Heart left ventricle (tissue), 16 donors: ENCODE measurements around the gene RBBP8. TPM values are rescaled to one million over a fixed set of nuclear protein-coding genes. Genes with fewer than 3 reads are reported as not detected.

ENCODE experiments used
- ATAC-seq, 4 donors: fragments of 200-7000 bp; cut with Tn5 transposase; one replicate each; pipeline ENCODE4 v1.9.1; 2020 to 2022; ENCODE audit warnings: moderate library complexity in 4 of 4, mild to moderate bottlenecking in 3 of 4, moderate number of reproducible peaks in 1 of 4
- DNase-seq, 5 donors: peaks; one replicate each; pipeline ENCODE4 v3.0.0-alpha.2; 2020
- H3K27ac ChIP-seq, 12 donors: fragments of 200-600 bp; sonication (generic) in 4 of 12; one replicate each; pipeline versions ENCODE4 v1.5.0 to v1.8.0; 2016 to 2022; ENCODE audit warnings: mild to moderate bottlenecking in 2 of 12
- H3K27me3 ChIP-seq, 9 donors: fragments of 200-600 bp; sonication (generic) in 2 of 9; one replicate each; pipeline versions ENCODE4 v1.5.1 to v1.8.0; 2016 to 2022; ENCODE audit warnings: mild to moderate bottlenecking in 3 of 9
- H3K36me3 ChIP-seq, 9 donors: fragments of 200-600 bp; sonication (generic) in 2 of 9; one replicate each; pipeline versions ENCODE4 v1.5.0 to v1.8.0; 2018 to 2022; ENCODE audit warnings: mild to moderate bottlenecking in 2 of 9
- H3K4me1 ChIP-seq, 12 donors: fragments of 200-600 bp; sonication (generic) in 4 of 12; one replicate each; pipeline versions ENCODE4 v1.5.0 to v1.8.0; 2016 to 2022; ENCODE audit warnings: mild to moderate bottlenecking in 3 of 12
- H3K4me3 ChIP-seq, 12 donors: fragments of 200-600 bp; sonication (generic) in 4 of 12; one replicate each; pipeline versions ENCODE4 v1.5.0 to v1.8.0; 2017 to 2022; ENCODE audit warnings: mild to moderate bottlenecking in 9 of 12, moderate library complexity in 4 of 12
- H3K9me3 ChIP-seq, 12 donors: fragments of 200-600 bp; sonication (generic) in 4 of 12; one replicate each; pipeline versions ENCODE4 v1.5.0 to v1.8.0; 2016 to 2022; ENCODE audit warnings: mild to moderate bottlenecking in 1 of 12
- POLR2A ChIP-seq, 2 donors: fragments of 450-650 bp; IDR thresholded peaks; one replicate each; pipeline ENCODE4 v1.6.1; 2017; ENCODE audit warnings: antibody characterized with exemption in 2 of 2, mild to moderate bottlenecking in 2 of 2, moderate library complexity in 2 of 2
- WGBS, 4 donors: extraction: QIAGEN DNeasy Blood & Tissue Kit in 2 of 4; methylation state at CpG; one replicate each; pipeline versions ENCODE4 v1.1.5 to v1.1.7; 2013 to 2018; 5-methylcytosine and 5-hydroxymethylcytosine counted together
- intact Hi-C, 10 donors: fragments of 100-400 bp; cut with DNase I; formaldehyde crosslinking; loops; one replicate each; pipeline versions ENCODE4 v1.11.1 to v1.14.2; 2022
- polyA plus RNA-seq, 2 donors: library from polyadenylated mRNA; stranded (reverse); fragments of 200-250 nt; gene quantifications; one replicate each; pipeline ENCODE4 v1.2.3, GENCODE V29; 2013
- total RNA-seq, 9 donors: library from RNA; depleted of rRNA in 2 of 9; stranded (reverse); fragments of >200 nt in 2 of 9; fragmentation: NEBNext Ultra II Directional in 3 of 9; extraction: Animal tissue kit (Norgen Biotek cat#: 25700) in 3 of 9; gene quantifications; one replicate each; pipeline versions ENCODE4 v1.1.0 to v1.2.4, GENCODE V29; 2016 to 2023
- TF ChIP-seq, protein P1 (sequence below), 12 donors: fragments of 200-600 bp; sonication (generic) in 4 of 12; IDR thresholded peaks; one replicate each; pipeline versions ENCODE4 v1.5.0 to v1.8.0; 2018 to 2022; ENCODE audit warnings: antibody characterized with exemption in 12 of 12, mild to moderate bottlenecking in 5 of 12
- donor health status: ischemic (EF 13 %, LVEDD 7.1; RV severe dilation, severe dysfunction).
- donor health status: healthy with polysubstance abuse.
- donor health status: DM: no; HTN: yes; CAD: no.
- donor health status: DM: no; HTN: no; CAD: no.
- donor health status: ischemic (EF 25% LVEDD 6.9; RV normal size, moderate dysfunction).
- donor health status: ischemic (EF 25% LVEDD 5.7; RV mildly dilated, moderate dysfunction).
- donor health status: healthy.
- donor health status: DM: yes; HTN: yes; CAD: no.
- donor health status: ischemic (EF 35%, LVEDD 5.7; RV mildly dilated, moderate dysfunction).
- donor health status: nonischemic (EF 11% LVEDD 7.7; RV severe dilation, severe dysfunction).
- donor health status: DM: yes; HTN: yes; CAD: no.
- donor health status: PGD.
- donor health status: ischemic (EF 29% LVEDD 5.4; RV normal size, mild dysfunction).
- donor health status: nonischemic (EF 23%, LVEDD 6.1; RV moderate dilation, normal function).

Gene RBBP8
- total and polyA plus RNA-seq, 11 donors, result 5.1 to 12.2 (median 8.8) TPM

DNA sequence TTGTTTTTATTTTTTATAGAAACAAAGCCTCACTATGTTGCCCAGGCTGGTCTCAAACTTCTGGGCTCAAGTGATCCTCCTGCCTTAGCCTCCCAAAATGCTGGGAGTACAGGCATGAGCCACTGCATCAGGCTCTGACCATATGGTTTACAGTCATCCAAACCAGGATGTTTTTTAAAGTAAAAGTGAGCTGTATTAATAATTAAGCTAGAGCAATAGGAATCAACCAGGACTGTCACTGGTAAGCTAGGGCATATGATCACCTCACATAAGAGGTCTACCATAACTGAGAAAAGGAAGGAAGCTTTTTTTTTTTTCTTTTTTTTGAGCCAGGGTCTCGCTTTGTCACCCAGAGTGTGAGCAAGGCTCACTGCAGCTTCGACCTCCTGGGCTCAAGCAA is 8.5 kb upstream of the RBBP8 start:
- no peak overlapping the region for H3K27ac ChIP-seq
- no peaks in the 10 kb centered on the region for H3K4me1 ChIP-seq
- ATAC-seq, result no peak
- H3K36me3 ChIP-seq, result no peaks in the 10 kb centered on the region
- no peaks in the 10 kb centered on the region for H3K9me3 ChIP-seq
- intact Hi-C loops, result no loop called here
- TF ChIP-seq, protein P1, sequence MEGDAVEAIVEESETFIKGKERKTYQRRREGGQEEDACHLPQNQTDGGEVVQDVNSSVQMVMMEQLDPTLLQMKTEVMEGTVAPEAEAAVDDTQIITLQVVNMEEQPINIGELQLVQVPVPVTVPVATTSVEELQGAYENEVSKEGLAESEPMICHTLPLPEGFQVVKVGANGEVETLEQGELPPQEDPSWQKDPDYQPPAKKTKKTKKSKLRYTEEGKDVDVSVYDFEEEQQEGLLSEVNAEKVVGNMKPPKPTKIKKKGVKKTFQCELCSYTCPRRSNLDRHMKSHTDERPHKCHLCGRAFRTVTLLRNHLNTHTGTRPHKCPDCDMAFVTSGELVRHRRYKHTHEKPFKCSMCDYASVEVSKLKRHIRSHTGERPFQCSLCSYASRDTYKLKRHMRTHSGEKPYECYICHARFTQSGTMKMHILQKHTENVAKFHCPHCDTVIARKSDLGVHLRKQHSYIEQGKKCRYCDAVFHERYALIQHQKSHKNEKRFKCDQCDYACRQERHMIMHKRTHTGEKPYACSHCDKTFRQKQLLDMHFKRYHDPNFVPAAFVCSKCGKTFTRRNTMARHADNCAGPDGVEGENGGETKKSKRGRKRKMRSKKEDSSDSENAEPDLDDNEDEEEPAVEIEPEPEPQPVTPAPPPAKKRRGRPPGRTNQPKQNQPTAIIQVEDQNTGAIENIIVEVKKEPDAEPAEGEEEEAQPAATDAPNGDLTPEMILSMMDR (IDR thresholded peaks at IDR 0.05), result no peak
- TF ChIP-seq POLR2A (IDR thresholded peaks at IDR 0.05), result no peak
- no peaks in the 10 kb centered on the region for H3K27me3 ChIP-seq
- H3K4me3 ChIP-seq, result no peak overlapping the region
- DNase-seq, result no peak
- 75 to 96% (median 93%) methylated on average over 2 of the region's 2 CpGs for WGBS, 4 donors

DNA sequence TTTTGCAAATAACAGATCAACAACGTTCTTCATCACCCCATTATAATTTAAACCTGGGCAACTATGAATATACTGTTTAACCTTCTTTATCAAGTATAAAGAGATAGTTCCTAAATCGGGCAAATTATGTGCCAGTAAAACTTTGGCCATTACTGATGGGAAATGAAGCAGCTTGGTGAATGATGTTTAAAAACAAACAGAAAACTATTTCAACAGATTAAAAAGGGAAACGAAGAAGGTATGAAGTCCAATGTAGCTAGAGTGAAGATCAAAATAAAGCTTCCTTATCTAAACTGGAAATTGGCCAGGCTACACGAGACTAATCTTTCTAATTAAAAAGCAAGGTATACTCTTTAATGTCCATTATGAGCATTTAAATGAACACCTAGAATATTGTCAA is 6.7 kb upstream of the RBBP8 start:
- Histone ChIP-seq H3K4me3 (no peak overlapping the region), H3K27ac (no peak overlapping the region), H3K36me3 (no peaks in the 10 kb centered on the region), H3K9me3 (no peaks in the 10 kb centered on the region), H3K4me1 (no peaks in the 10 kb centered on the region), H3K27me3 (no peaks in the 10 kb centered on the region)
- DNase-seq (no peak), ATAC-seq (no peak)
- intact Hi-C loops, result no loop called here
- 55 to 60% (median 59%) methylated on average over 4 of the region's 4 CpGs for WGBS, 4 donors
- no peak for TF ChIP-seq POLR2A (IDR thresholded peaks at IDR 0.05)
- TF ChIP-seq, protein P1 (IDR thresholded peaks at IDR 0.05), result no peak

DNA sequence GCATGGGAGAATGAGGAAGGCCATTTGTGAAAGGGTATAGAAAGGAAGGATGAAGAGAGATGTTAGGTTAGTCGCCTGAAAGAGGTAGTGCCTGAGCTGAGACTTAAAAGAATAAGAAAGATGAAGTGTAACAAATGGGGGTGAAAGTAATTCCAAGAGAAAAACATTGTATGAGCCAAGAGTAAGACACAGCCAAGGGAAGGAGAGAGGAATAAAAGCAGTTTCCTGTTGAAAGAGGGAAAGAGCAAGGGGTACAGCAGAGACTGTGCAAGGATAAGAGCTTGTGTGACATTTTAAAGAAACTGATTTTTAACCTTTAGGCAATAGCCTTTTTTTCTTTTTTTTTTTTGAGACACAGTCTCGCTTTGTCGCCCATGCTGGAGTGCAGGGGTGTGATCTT is 4.8 kb upstream of the RBBP8 start:
- no peak overlapping the region for H3K4me3 ChIP-seq
- no peaks in the 10 kb centered on the region for H3K27me3 ChIP-seq
- ATAC-seq (no peak), DNase-seq (no peak)
- H3K27ac ChIP-seq, result no peak overlapping the region
- WGBS, 4 donors, result 93 to 99% (median 95%) methylated on average over 3 of the region's 3 CpGs
- intact Hi-C loops, result no loop called here
- TF ChIP-seq POLR2A (IDR thresholded peaks at IDR 0.05), result no peak
- TF ChIP-seq, protein P1 (IDR thresholded peaks at IDR 0.05), result no peak
- H3K9me3 ChIP-seq, result no peaks in the 10 kb centered on the region
- peaks cover 0 to 10% (median 0%) of the 10 kb centered on the region in 12 donors for H3K4me1 ChIP-seq
- H3K36me3 ChIP-seq, result no peaks in the 10 kb centered on the region

DNA sequence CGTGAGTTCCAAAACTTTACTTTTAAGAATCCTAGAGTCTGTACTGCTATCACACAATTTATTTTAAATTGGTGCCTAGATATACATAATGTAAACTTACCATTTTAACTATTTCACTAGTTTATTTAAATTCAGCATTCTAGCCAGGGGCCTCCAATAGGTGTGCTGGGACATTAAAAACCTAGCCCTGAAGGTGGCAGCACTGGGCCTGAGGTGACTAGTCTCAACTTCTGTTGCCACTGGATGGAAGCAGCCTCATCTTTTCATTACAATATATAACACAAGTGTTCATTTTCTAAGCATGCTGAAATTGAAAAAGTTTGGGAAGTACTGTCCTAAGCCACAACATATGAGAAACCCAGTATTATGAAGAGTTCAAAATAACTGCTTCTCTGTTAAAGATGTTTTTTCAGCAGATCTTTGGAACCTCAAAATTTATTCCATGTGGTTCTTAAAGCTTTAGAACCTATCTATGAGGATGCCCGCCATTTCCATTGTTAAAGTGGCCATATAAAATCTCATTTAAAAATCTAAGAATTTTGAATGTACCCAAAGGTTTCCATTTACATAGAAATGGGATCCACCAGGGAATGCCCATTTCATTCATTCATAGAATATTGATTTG is 2.9 kb upstream of the RBBP8 start:
- H3K27ac ChIP-seq, result no peak overlapping the region
- H3K4me1 ChIP-seq, result peaks cover 0 to 18% (median 5%) of the 10 kb centered on the region in 12 donors
- ATAC-seq (peak in 1 of 4 donors; percentile 39), DNase-seq (peak; percentile 58 to 74 (median 67))
- H3K9me3 ChIP-seq, result no peaks in the 10 kb centered on the region
- WGBS, 4 donors, result 72 to 84% (median 74%) methylated on average over 2 of the region's 2 CpGs
- no peaks in the 10 kb centered on the region for H3K36me3 ChIP-seq
- no peak for TF ChIP-seq POLR2A (IDR thresholded peaks at IDR 0.05)
- TF ChIP-seq, protein P1 (IDR thresholded peaks at IDR 0.05), result peak; percentile 57 to 84 (median 74)
- H3K27me3 ChIP-seq, result no peaks in the 10 kb centered on the region
- H3K4me3 ChIP-seq, result no peak overlapping the region
- intact Hi-C loops, result loop anchor here in 9 of 10 donors (2.0 to 10.0 kb wide), 6 partner anchors 47 to 485 kb away; no protein-coding TSS in a partner anchor
